Bronchial smooth muscle cell (primary cell): Measurements from ENCODE around the gene GMCL1. TPM values are rescaled to one million over a fixed set of nuclear protein-coding genes. Genes with fewer than 3 reads are reported as not detected.

Source experiments
- total RNA-seq: library from RNA; depleted of rRNA; stranded (reverse); fragments of >200 nt; gene quantifications from 2 replicates; pipeline ENCODE4 v1.2.1, GENCODE V29; 2014

The GMCL1 gene, protein sequence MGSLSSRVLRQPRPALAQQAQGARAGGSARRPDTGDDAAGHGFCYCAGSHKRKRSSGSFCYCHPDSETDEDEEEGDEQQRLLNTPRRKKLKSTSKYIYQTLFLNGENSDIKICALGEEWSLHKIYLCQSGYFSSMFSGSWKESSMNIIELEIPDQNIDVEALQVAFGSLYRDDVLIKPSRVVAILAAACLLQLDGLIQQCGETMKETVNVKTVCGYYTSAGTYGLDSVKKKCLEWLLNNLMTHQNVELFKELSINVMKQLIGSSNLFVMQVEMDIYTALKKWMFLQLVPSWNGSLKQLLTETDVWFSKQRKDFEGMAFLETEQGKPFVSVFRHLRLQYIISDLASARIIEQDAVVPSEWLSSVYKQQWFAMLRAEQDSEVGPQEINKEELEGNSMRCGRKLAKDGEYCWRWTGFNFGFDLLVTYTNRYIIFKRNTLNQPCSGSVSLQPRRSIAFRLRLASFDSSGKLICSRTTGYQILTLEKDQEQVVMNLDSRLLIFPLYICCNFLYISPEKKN
- total RNA-seq: 3.8 and 4.1 TPM in 2 replicates

DNA sequence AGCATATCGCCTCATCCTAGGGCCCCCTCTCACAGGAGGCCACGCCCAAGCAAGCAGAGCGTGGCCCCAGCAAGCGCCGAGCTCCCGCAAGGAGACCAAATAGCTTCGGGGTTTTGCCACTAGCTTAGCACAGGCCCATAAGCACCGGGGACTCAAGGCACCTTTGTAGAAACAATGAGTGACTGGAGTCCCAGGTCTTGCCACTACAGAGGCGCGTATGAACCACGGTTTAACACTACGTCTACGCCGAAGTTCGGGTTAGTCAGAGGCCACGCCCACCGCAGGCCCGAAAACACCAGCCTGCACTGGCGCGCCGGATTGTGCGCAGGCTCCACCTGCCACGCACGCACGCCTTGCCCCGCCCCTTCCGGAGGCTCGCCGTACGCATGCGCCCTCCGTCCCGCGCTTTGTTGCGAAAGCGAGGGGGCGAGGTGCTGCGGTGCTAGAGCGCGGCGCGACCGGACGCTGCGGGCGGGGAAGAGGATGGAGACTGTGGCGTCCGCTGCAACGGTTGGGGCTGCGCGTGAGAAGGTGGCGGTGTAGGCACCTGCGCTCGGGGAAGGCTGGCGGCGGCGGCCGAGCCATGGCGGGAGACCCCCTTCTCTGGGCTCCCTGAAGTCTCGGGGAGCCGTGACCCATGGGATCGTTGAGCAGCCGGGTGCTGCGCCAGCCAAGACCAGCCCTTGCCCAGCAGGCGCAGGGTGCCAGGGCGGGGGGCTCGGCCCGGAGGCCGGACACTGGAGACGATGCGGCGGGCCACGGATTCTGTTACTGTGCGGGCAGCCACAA lies at the start of gene GMCL1:
GMCL1 (plus strand) TSS at position 405 of the 789 bp plus-strand sequence; CDS start at position 638, 233 bp downstream.

GRCh38 chr2:69893684-69894551 lies 64.5 kb downstream of the GMCL1 start, which contains the start of gene SNRNP27:
TSS of gene SNRNP27 (plus strand) at chr2:69893956. CDS start at chr2:69893985, 29 bp downstream.

GRCh38 chr2:69914950-69915945 lies 85.8 kb downstream of the GMCL1 start, which contains the start of gene MXD1:
TSS of gene MXD1 (plus strand) at chr2:69915109. CDS start at chr2:69915331, 222 bp downstream.

Other genes with a start within 250 kb of the GMCL1 start
- gene AAK1, start 185.9 kb upstream of the GMCL1 start, total RNA-seq: 14.1 and 19.5 TPM in 2 replicates
- gene ANXA4, start 87.5 kb upstream of the GMCL1 start, total RNA-seq: 46.3 and 83.9 TPM in 2 replicates
- 24.0 and 27.9 TPM in 2 replicates for gene SNRNP27, start 64.3 kb downstream of the GMCL1 start, total RNA-seq
- gene MXD1, start 85.4 kb downstream of the GMCL1 start, total RNA-seq: 2.9 and 3.3 TPM in 2 replicates
- 0.32 and 0.43 TPM in 2 replicates for gene ASPRV1, start 132.0 kb downstream of the GMCL1 start, total RNA-seq